GM23248 (cell line): Measurements from ENCODE around the gene LRRC38.

ENCODE experiments used
- EZH2 ChIP-seq: fragments of 200-600 bp; sonication (generic); IDR thresholded peaks from 2 replicates; pipeline ENCODE4 v1.6.1; 2018; ENCODE audit warnings: antibody characterized with exemption, mild to moderate bottlenecking; ENCODE audit not compliant: insufficient read depth, poor library complexity, severe bottlenecking
- EZH2phosphoT487 ChIP-seq: fragments of 200-600 bp; sonication (generic); IDR thresholded peaks from 2 replicates; pipeline ENCODE4 v1.6.1; 2018; ENCODE audit warnings: antibody characterized with exemption, moderate library complexity, mild to moderate bottlenecking, low read depth; ENCODE audit not compliant: insufficient read depth

GRCh38 chr1:13541435-13542215 lies 27.8 kb upstream of the LRRC38 start:
- TF ChIP-seq EZH2phosphoT487 (no peak), EZH2 (no peak)
